Neuronal stem cell (in vitro differentiated cells): Measurements from ENCODE around the gene EVI5.
"Not testable (repeated sequence)": the region's sequence is repeated elsewhere in the genome, so short reads cannot be mapped to it uniquely, and the experiment has no call there.

Experiments used
- DNase-seq: peaks from one replicate; pipeline ENCODE4 v3.0.0-alpha.2; 2013; ENCODE audit warnings: low spot score
- H2AFZ ChIP-seq: one replicate; pipeline ENCODE4 v1.6.1; 2013; ENCODE audit warnings: mild to moderate bottlenecking, low read length, inconsistent platforms
- H2AK5ac ChIP-seq: 2 replicates; pipeline ENCODE4 v1.6.1; 2013; ENCODE audit warnings: low read depth, mild to moderate bottlenecking, inconsistent platforms, low read length, moderate library complexity, mixed read lengths
- H2BK120ac ChIP-seq: 2 replicates; pipeline ENCODE4 v1.6.1; 2013; ENCODE audit warnings: low read depth, mild to moderate bottlenecking, inconsistent platforms, low read length, moderate library complexity, mixed read lengths
- H2BK12ac ChIP-seq: one replicate; pipeline ENCODE4 v1.6.1; 2013; ENCODE audit warnings: low read length, inconsistent platforms
- H2BK15ac ChIP-seq: 2 replicates; pipeline ENCODE4 v1.6.1; 2013; ENCODE audit warnings: mild to moderate bottlenecking, low read length, inconsistent platforms, mixed read lengths
- H2BK5ac ChIP-seq: one replicate; pipeline ENCODE4 v1.6.1; 2013; ENCODE audit warnings: inconsistent platforms, mild to moderate bottlenecking, low read length, moderate library complexity
- H3K14ac ChIP-seq: one replicate; pipeline ENCODE4 v1.6.1; 2013; ENCODE audit warnings: low read length, inconsistent platforms
- H3K18ac ChIP-seq: 2 replicates; pipeline ENCODE4 v1.6.1; 2013; ENCODE audit warnings: low read length, inconsistent platforms
- H3K23ac ChIP-seq: 2 replicates; pipeline ENCODE4 v1.6.1; 2013; ENCODE audit warnings: low read depth, mild to moderate bottlenecking, mixed read lengths, low read length, inconsistent platforms; ENCODE audit not compliant: poor library complexity
- H3K27ac ChIP-seq: replicated peaks from 3 replicates; pipeline ENCODE4 v1.5.1; 2013; ENCODE audit warnings: low read length, inconsistent platforms
- H3K27me3 ChIP-seq, 3 experiments: 2 replicates each; pipeline ENCODE4 v1.6.1; 2013; ENCODE audit warnings: low read length in 3 of 3, mild to moderate bottlenecking in 2 of 3, inconsistent platforms in 1 of 3, low read depth in 1 of 3, mixed read lengths in 1 of 3, moderate library complexity in 1 of 3; ENCODE audit not compliant: control insufficient read depth in 3 of 3, insufficient read depth in 3 of 3
- H3K36me3 ChIP-seq, 2 donors: replicated peaks in 1 of 2; 2 replicates each; pipeline ENCODE4 v1.6.1; 2013; ENCODE audit warnings: low read length in 2 of 2; ENCODE audit not compliant: control insufficient read depth in 2 of 2, insufficient read depth in 2 of 2
- H3K4ac ChIP-seq: 2 replicates; pipeline ENCODE4 v1.6.1; 2013; ENCODE audit warnings: inconsistent platforms, mild to moderate bottlenecking, low read length, moderate library complexity
- H3K4me1 ChIP-seq, 2 donors: 1 replicate in 1 of 2; 2 replicates in 1 of 2; pipeline ENCODE4 v1.6.1; 2013; ENCODE audit warnings: low read length in 2 of 2, low read depth in 1 of 2; ENCODE audit not compliant: control insufficient read depth in 2 of 2, insufficient read depth in 1 of 2
- H3K4me2 ChIP-seq: one replicate; pipeline ENCODE4 v1.6.1; 2013; ENCODE audit warnings: mild to moderate bottlenecking, low read length, inconsistent platforms; ENCODE audit not compliant: insufficient read depth, poor library complexity, severe bottlenecking
- H3K4me3 ChIP-seq, 2 donors: 2 replicates each; pipeline ENCODE4 v1.5.1; 2013; ENCODE audit warnings: low read length in 2 of 2, mild to moderate bottlenecking in 2 of 2, inconsistent platforms in 1 of 2, moderate library complexity in 1 of 2
- H3K79me1 ChIP-seq: one replicate; pipeline ENCODE4 v1.6.1; 2013; ENCODE audit warnings: low read depth, mild to moderate bottlenecking, inconsistent platforms, low read length, moderate library complexity
- H3K9ac ChIP-seq: one replicate; pipeline ENCODE4 v1.6.1; 2013; ENCODE audit warnings: mild to moderate bottlenecking, low read depth, low read length, inconsistent platforms; ENCODE audit not compliant: poor library complexity
- H3K9me3 ChIP-seq, 2 donors: replicated peaks in 1 of 2; 2 replicates each; pipeline versions ENCODE3 to v1.6.1; 2013; ENCODE audit warnings: low read length in 2 of 2, mild to moderate bottlenecking in 2 of 2, inconsistent platforms in 1 of 2, low read depth in 1 of 2, mixed read lengths in 1 of 2, moderate library complexity in 1 of 2; ENCODE audit not compliant: control insufficient read depth in 2 of 2, insufficient read depth in 1 of 2
- H4K8ac ChIP-seq: one replicate; pipeline ENCODE4 v1.6.1; 2013; ENCODE audit warnings: low read depth, mild to moderate bottlenecking, inconsistent platforms, low read length, moderate library complexity
- H4K91ac ChIP-seq: one replicate; pipeline ENCODE4 v1.6.1; 2013; ENCODE audit warnings: low read length, low read depth, mild to moderate bottlenecking, inconsistent platforms; ENCODE audit not compliant: poor library complexity
- WGBS, 2 donors: extraction: QIAGEN DNeasy Blood & Tissue Kit; methylation state at CpG; one replicate each; pipeline ENCODE4 v1.1.7; 2013; ENCODE audit warnings: missing lambda C conversion rate in 2 of 2, mixed read lengths in 1 of 2; ENCODE audit not compliant: insufficient read length in 2 of 2, insufficient replicate concordance in 1 of 2; ENCODE audit errors: extremely low coverage in 2 of 2; 5-methylcytosine and 5-hydroxymethylcytosine counted together

The EVI5 gene

DNA sequence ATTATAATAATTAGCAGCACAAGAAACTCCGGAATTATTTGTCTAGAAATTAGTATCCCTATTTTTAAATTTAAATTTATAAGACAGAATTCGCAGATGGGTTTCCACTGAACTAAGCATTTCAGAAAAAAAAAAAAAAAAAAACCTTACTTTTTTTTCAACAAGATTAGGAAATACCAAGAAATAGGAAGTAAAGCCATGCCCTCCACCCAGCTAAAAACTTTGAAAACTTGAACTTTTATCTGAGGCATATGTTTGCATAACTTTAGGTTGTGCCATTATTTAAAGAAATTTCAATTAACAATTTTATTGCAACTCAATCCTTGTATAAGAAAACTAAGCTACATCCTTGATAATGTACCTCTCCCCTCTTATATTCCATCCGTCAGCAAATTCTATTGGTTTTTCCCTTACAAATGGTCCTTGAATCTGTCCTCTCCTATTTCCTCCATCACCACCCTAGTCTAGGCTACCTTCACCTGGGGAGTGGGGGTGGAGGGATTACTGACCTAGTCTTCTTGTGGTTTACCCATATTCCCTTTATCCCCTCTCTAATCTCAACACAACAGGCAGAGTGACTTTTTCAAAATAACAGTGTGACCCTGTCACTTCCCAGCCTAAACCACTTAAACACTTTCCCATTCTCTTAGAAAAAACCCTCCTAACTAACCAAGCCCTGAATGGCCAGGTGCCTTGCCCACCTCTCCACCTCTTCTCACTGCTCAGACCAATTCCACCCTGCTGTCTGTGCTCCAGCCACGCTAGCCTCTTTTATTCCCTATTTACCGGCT lies 1.4 kb upstream of the EVI5 start:
- H3K4ac ChIP-seq: no peak overlapping the region
- no peak overlapping the region for H3K23ac ChIP-seq
- no peak overlapping the region for H3K27ac ChIP-seq
- H3K36me3 ChIP-seq: no peaks in the 10 kb centered on the region
- H3K4me2 ChIP-seq: no peak overlapping the region
- no peak overlapping the region for H3K4me3 ChIP-seq
- H3K18ac ChIP-seq: no peak overlapping the region
- WGBS, 2 donors: no CpG with 5 or more reads among the region's 5 CpGs
- no peak overlapping the region for H4K8ac ChIP-seq
- peaks cover 0 to 9% (median 0%) of the 10 kb centered on the region in 3 experiments for H3K27me3 ChIP-seq
- H2BK5ac ChIP-seq: no peak overlapping the region
- H2AK5ac ChIP-seq: no peak overlapping the region
- H3K9me3 ChIP-seq: no peaks in the 10 kb centered on the region
- H4K91ac ChIP-seq: no peak overlapping the region
- H3K4me1 ChIP-seq: peaks cover 0 to 4% of the 10 kb centered on the region in 2 donors
- H2AFZ ChIP-seq: no peak overlapping the region
- no peak overlapping the region for H3K14ac ChIP-seq
- H2BK12ac ChIP-seq: no peak overlapping the region
- H2BK120ac ChIP-seq: no peak overlapping the region
- DNase-seq: no peak
- H3K9ac ChIP-seq: no peak overlapping the region
- no peak overlapping the region for H2BK15ac ChIP-seq
- no peaks in the 10 kb centered on the region for H3K79me1 ChIP-seq

DNA sequence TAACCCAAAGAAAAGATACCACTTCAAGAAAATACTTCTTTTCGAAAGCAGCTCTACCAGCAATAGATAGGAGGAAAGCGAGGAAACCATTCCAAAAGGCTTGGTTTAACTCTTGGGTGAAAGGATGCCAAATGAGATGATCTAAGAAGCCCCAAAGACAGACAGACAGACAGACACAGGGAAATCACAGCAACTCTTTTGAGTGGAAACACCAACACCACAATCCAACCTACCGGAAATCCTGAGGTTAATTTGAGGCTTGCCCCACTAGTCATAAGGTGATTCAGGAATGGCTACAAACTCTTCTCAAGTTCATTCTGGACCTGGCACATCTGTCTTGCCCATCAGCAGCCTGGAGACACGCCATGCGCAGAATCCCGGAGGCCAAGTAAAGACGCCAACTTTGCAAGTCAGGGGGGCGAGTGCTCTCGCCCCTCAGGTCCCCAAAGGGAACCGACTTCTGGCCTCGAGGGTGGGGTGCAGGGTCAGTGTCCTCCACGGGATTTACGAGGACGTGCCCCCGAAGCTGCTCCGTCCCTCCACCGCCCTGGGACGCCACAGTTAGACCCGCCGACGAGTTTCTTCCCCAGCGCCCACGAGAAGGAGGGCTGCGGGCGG lies 778 bp downstream of the EVI5 start:
- no peak overlapping the region for H3K27ac ChIP-seq
- no peak overlapping the region for H3K14ac ChIP-seq
- WGBS, 2 donors: no CpG with 5 or more reads among the region's 25 CpGs
- peak overlapping the region; percentile 97 for H3K18ac ChIP-seq
- H4K8ac ChIP-seq: no peak overlapping the region
- no peak overlapping the region for H2BK120ac ChIP-seq
- H2BK15ac ChIP-seq: no peak overlapping the region
- peak overlapping the region; percentile 58 to 92 for H3K4me3 ChIP-seq
- no peaks in the 10 kb centered on the region for H3K79me1 ChIP-seq
- H2AFZ ChIP-seq: peak overlapping the region; percentile 99
- H2BK5ac ChIP-seq: peak overlapping the region; percentile 8
- no peaks in the 10 kb centered on the region for H3K9me3 ChIP-seq
- peak overlapping the region; percentile 92 for H3K9ac ChIP-seq
- H2BK12ac ChIP-seq: no peak overlapping the region
- H3K4me1 ChIP-seq: peaks cover 0 to 4% of the 10 kb centered on the region in 2 donors
- H2AK5ac ChIP-seq: no peak overlapping the region
- H3K27me3 ChIP-seq: peaks cover 0 to 9% (median 0%) of the 10 kb centered on the region in 3 experiments
- H3K4ac ChIP-seq: no peak overlapping the region
- no peaks in the 10 kb centered on the region for H3K36me3 ChIP-seq
- no peak overlapping the region for H4K91ac ChIP-seq
- peak overlapping the region; percentile 72 for H3K4me2 ChIP-seq
- DNase-seq: peak; percentile 23
- H3K23ac ChIP-seq: peak overlapping the region; percentile 97

DNA sequence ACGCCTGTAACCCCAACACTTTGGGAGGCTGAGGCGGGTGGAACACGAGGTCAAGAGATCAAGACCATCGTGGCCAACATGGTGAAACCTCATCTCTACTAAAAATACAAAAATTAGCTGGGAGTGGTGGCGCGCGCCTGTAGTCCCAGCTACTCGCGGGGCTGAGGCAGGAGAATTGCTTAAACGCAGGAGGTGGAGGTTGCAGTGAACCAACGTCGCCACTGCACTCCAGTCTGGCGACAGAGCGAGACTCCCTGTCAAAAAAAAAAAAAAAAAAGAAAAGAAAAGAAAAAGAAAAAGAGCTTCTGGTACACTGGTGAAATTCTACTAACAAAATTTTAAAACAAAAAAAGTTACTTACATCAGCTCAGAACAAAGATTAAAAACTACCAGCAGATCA lies 1.4 kb downstream of the EVI5 start:
- H4K8ac ChIP-seq, H3K9me3 ChIP-seq, H3K4me1 ChIP-seq, H2BK15ac ChIP-seq, H3K27ac ChIP-seq, H3K36me3 ChIP-seq, H3K79me1 ChIP-seq, H3K9ac ChIP-seq, H3K18ac ChIP-seq, H2BK12ac ChIP-seq, H3K4ac ChIP-seq, H3K27me3 ChIP-seq, H2AK5ac ChIP-seq, H3K14ac ChIP-seq, H2BK5ac ChIP-seq, H3K23ac ChIP-seq, H2BK120ac ChIP-seq, DNase-seq, H3K4me2 ChIP-seq, H4K91ac ChIP-seq: not testable (repeated sequence)
- no CpG with 5 or more reads among the region's 14 CpGs for WGBS, 2 donors
- H3K4me3 ChIP-seq: peak overlapping the region in 1 of 2 donors; percentile 58
- H2AFZ ChIP-seq: peak overlapping the region; percentile 99

DNA sequence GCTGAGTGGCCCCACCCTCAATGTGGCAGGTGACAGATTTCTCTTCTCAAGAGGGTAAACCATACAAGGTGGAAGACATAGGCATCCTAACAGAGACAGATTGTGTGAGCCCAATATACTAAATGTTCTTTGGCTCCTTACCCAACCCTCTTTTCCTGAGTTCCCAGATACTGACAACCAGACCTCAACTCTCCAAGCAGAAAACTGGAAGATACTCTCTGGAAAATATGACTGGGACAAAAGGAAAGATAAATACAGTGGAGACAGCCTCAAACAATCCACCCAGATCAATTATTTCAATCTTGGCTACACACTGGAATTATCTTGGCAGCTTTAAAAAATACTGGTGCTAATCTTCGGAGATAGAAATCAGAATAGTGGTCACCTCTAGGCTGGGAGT lies 6.5 kb downstream of the EVI5 start:
- Histone ChIP-seq H3K9ac (no peak overlapping the region), H4K91ac (no peak overlapping the region), H2BK120ac (no peak overlapping the region), H3K4me3 (no peak overlapping the region), H3K23ac (no peak overlapping the region), H3K27ac (no peak overlapping the region), H2AFZ (no peak overlapping the region), H3K4me2 (no peak overlapping the region), H3K18ac (no peak overlapping the region), H3K4me1 (peaks cover 0 to 3% of the 10 kb centered on the region in 2 donors), H3K9me3 (no peaks in the 10 kb centered on the region), H2BK12ac (no peak overlapping the region), H3K36me3 (no peaks in the 10 kb centered on the region), H3K79me1 (no peaks in the 10 kb centered on the region), H3K27me3 (no peaks in the 10 kb centered on the region), H2BK5ac (no peak overlapping the region), H3K4ac (no peak overlapping the region), H3K14ac (no peak overlapping the region), H2AK5ac (no peak overlapping the region), H4K8ac (no peak overlapping the region), H2BK15ac (no peak overlapping the region)
- no CpG with 5 or more reads among the region's 1 CpG for WGBS, 2 donors
- no peak for DNase-seq
